Bronchial epithelial cell (primary cell): Measurements from ENCODE around the gene AKR1E2. TPM values are rescaled to one million over a fixed set of nuclear protein-coding genes. Genes with fewer than 3 reads are reported as not detected.

Experiments used
- DNase-seq: peaks from one replicate; pipeline ENCODE4 v3.0.0-alpha.2; 2010; ENCODE audit warnings: low read depth
- FAIRE-seq: peaks from 2 replicates; lab custom pipeline; 2011; peaks lifted over from hg19 to GRCh38; lab: Jason Lieb, UNC
- H3K27me3 ChIP-seq: 2 replicates; pipeline ENCODE4 v1.5.1; 2011; ENCODE audit warnings: low read length; ENCODE audit not compliant: control insufficient read depth, insufficient read depth
- H3K36me3 ChIP-seq: 2 replicates; pipeline ENCODE4 v1.5.1; 2011; ENCODE audit warnings: low read length; ENCODE audit not compliant: control insufficient read depth, insufficient read depth
- H3K4me3 ChIP-seq: 2 replicates; pipeline ENCODE4 v1.5.1; 2011; ENCODE audit warnings: mild to moderate bottlenecking, low read depth, low read length, control low read depth
- CTCF ChIP-seq: IDR thresholded peaks from 2 replicates; pipeline ENCODE4 v1.5.1; 2011; ENCODE audit warnings: mild to moderate bottlenecking, moderate library complexity, low read length, control low read depth, inconsistent platforms; ENCODE audit not compliant: insufficient read depth, severe bottlenecking
- total RNA-seq: library from RNA; depleted of rRNA; stranded (reverse); fragments of >200 nt; gene quantifications from 2 replicates; pipeline ENCODE4 v1.2.1, GENCODE V29; 2014

Gene AKR1E2
- total RNA-seq, 1 donor from 2014 or later = 6.1 TPM

DNA sequence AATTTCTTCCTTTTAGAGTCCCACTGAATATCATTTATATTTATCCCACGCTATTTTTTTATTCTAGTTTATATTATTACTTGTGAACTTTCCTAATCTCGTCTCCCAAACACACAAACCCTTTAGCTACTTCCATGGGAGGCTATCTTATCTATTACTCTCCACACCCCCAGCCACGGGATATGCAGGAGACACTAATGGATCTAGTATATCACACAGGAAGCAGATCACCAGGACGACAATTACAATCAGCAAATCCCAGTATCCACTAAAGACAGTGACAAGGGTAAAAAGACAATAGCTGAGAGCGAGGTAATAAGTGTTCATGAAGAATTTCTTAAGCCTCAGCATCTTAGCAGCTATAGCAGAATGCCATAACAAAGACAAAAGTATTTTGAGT, 3.8 kb upstream of the AKR1E2 start:
- no peaks in the 10 kb centered on the region for H3K36me3 ChIP-seq
- DNase-seq = no peak
- H3K27me3 ChIP-seq = no peaks in the 10 kb centered on the region
- no peak overlapping the region for H3K4me3 ChIP-seq
- TF ChIP-seq CTCF = no peak
- no peak for FAIRE-seq

GRCh38 chr10:4824791-4825310, 1.2 kb upstream of the AKR1E2 start:
- no peaks in the 10 kb centered on the region for H3K36me3 ChIP-seq
- no peak overlapping the region for H3K4me3 ChIP-seq
- DNase-seq (no peak), FAIRE-seq (no peak)
- no peak for TF ChIP-seq CTCF
- H3K27me3 ChIP-seq = no peaks in the 10 kb centered on the region

DNA sequence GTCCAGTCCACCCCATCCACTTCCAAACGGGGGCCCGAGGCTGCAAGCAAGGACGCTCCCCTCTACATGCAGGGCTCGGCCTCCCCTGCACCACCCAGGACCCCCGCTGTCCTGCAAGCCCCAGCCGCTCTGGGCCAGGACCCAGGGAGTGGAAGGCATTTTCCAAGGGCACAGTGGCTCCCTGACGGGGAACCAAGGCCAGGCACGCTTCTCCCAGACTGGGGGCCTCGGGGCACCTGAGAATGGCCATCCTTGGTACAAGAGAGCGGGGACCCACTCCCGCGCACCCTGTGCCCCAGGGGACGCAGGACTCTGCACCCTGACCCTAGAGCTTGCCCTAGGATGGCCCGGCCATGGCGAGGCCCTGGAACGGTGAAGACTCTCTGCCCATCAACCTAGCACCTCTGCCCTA, 545 bp upstream of the AKR1E2 start:
- no peaks in the 10 kb centered on the region for H3K36me3 ChIP-seq
- DNase-seq = no peak
- no peak for FAIRE-seq
- H3K27me3 ChIP-seq = no peaks in the 10 kb centered on the region
- no peak overlapping the region for H3K4me3 ChIP-seq
- TF ChIP-seq CTCF = no peak

GRCh38 chr10:4826792-4827324, 851 bp downstream of the AKR1E2 start:
- Histone ChIP-seq H3K27me3 (no peaks in the 10 kb centered on the region), H3K4me3 (peak overlapping the region; percentile 51), H3K36me3 (no peaks in the 10 kb centered on the region)
- DNase-seq (no peak), FAIRE-seq (no peak)
- TF ChIP-seq CTCF = no peak

DNA sequence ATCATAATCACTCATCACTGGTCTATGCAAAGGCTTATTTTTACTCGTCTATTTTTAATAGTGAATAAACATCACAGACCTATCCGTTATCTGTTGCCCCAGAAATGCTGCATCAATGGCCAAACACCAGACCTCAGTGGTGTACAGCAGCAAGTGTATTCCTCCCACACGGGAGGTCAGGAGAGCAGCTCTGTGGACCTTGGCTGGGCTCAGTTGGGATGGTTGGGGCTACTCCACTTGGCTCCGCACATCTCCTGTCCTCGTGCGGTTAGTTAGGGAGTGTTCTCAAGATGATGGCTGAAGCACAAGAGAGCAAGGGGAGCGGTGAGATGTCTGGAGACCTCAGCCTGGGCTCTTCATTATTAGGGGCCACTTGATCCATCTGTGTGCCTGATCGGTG, 2.0 kb downstream of the AKR1E2 start:
- FAIRE-seq = peak; percentile 52

More for the DNA sequence above, 2.0 kb downstream of the AKR1E2 start:
- no peaks in the 10 kb centered on the region for H3K27me3 ChIP-seq
- H3K36me3 ChIP-seq = no peaks in the 10 kb centered on the region
- DNase-seq = no peak
- H3K4me3 ChIP-seq = no peak overlapping the region
- TF ChIP-seq CTCF = no peak
